GM18909 (cell line): ENCODE data around the gene TBC1D14.

Experiments
- ATAC-seq: cut with Tn5 transposase; IDR thresholded peaks from one replicate; pipeline ENCODE4 v1.9.1; 2021; ENCODE audit warnings: mild to moderate bottlenecking; ENCODE audit not compliant: unreplicated experiment, poor library complexity

TBC1D14 gene

DNA sequence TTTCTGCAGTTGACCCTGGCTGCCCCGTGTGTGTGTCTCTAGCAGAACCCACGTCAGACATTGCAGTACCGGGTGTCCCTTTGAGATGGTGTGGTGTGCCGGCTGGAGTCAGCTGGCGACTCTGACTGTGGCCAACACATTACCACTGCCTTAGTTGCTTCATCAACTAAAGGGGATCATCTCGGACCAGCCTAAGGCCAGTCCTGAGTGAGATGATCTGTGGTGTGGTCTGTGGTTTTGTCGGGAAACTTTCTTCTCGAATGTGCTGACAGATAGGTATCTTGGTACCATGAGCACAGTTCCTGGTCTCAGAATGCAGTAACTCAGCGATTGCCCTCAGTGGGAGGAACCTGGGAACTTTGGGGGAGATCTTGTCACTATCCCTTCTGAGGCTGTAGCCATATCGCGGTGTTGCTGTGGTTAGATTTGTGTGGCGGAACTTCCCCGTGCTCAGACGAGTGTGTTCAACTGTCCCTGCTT lies 15.8 kb downstream of the TBC1D14 start:
- ATAC-seq: no peak

DNA sequence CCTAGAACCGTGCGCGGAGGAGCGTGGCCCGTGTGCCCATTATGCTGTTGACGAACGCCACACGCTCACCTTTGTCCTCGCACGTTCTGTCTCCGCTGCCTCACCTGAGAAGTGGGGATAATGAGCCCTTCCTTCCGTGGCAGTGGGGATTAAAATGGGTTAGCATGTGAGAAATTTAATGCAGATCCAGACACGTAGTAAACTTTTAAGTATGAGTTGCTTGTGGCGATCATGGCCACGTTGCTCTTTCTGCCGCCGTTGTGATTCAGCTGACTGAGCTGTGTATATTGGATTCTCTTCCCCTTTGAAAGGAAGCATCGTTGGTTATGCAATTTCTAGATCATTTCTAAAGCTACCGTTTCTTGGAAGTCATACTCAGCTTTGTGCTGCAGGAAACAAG lies 16.5 kb downstream of the TBC1D14 start:
- ATAC-seq: no peak

DNA sequence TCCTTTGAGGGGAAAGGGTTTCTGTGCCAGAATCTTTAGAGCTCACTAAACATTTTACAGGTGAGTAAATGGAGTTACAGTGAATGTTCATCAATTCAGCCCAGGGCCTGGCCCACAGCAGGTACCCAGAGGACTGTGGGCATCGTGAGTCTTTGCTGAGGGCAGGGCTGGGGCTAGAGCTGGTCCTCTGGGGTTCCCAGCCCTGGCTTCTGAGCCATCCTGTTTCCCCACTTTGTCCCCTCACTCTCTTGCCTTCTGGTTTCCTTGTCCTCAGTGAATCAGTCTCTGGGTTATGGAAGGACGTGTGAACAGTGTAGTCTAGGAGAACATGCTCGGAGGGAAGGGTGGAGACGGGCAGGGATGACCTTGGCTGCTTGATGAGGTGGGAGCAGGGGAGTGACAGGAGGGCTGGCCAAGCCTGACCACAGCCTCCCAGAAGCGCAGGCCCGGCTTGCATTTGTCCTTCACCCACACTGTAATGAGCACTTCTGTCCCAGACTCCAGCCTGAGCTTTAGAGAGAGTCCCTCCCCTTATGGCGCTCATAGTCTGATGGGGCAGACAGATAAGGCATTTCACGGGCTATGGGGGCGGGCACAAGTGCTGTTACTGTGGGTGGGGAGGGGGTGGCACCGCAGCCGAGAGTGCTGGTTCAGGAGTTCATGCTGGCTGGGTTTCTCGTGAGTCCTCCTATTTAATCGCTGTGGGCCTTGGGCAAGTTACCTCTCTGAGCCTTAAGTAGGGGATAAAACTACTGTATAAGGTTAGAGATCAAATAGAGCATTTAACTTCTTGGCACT lies 17.3 kb downstream of the TBC1D14 start:
- no peak for ATAC-seq

DNA sequence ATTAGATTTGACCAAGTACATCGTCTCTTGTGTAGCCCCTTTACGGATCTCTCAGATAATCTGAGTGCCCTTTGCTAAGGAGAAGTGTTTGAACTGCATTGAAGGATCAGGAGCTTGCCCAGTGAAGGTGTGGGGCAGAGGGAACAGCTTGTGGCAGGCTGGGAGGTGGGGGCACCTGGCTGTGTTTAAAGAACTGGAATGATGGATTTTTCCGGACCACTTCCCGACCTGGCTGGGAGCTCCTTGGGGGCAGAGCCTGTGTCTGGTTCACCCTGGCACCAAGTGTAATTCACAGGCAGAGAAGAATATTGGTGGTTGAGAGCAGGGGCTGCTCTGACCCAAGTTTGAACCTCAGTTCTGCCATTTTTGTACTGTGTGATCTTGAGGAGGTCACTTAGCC lies 18.5 kb downstream of the TBC1D14 start:
- no peak for ATAC-seq

DNA sequence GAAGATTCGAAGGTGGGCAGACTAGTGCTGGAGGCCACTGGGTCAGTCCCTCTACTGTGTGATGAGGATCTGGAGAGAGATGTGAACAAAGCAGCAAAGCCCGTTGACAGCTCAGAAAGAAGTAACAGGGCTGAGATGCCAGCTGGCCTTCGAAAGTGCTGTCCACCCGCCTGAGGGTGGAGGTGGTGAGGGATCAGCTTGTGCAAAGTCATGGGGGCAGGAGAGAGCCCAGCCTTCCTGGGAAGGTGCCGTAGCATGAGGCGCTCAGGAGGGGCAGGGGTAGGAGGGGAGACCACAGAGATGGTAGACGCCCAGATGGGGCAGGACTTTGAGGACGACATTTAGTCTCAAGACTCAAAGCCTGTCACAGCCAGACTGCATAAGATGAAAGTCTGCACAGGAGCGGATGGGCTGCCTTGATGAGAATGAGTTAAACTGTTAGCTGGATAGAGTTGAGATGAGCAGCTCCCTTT lies 19.7 kb downstream of the TBC1D14 start:
- no peak for ATAC-seq

DNA sequence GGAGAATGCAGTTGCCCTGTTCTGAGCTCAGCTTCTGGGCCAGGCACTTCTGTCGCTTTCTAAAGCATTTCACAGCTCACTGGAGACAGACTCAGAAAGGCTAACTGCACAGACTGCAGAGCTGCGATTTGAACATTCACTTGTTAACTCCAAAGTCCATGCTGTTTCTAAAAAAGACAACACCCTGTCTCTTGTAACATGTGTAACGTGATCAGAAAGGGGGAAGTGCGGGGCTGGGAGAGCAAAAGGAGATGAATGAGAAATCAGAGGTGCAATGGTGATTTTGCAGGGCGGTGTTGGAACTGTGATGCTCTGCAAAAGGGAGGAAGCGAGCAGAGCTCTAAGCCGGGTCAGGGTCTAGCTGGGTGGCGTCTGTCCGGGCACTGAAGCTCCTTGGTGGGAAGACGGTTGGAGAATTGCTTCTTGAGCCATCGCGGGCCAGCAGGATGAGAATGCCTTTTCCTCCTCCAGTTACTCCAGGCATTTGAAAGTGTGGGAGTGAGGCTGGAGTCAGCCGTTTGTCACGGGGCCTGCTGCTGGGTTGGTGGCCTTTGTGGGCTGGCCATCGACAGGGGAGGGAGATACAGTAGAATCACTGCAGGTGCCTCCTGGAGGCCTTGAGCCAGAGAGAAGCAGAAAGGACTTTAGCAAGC lies 20.3 kb downstream of the TBC1D14 start:
- ATAC-seq: no peak

DNA sequence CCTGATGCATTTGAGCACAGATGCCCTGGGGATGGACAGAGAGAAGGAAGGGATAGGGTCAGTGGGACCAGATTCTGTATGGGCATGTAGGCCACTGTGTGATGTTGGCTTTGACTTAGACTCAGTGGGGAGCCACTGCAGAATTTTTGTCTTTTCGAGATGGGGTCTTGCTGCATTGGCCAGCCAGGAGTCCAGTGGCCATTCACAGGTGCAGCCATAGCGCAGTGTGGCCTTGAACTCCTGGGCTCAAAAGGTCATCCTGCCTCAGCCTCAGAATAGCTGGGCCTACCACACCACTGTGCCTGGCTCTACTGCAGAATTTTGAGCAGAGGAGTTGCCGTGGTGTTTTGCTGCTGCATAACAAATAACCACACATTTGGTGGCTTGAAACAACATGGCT lies 22.8 kb downstream of the TBC1D14 start:
- no peak for ATAC-seq

DNA sequence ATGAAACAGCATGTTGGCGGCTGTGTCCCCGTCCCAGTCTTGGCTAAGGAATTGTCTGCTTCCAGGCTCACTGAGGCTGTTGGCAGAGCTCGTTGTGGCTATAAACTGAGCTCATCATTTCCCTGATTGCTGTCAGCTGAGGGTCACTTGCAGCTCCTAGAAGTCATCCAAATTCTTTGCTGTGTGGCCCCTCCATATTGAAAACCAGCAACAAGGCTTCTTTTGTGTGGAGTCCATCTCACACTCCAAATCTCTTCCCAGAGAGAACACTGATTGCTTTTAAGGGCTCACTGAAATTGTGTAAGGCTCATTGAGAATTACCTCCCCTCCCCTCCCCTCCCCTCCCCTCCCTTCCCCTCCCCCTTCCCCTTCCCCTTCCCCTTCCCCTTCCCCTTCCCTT lies 23.3 kb downstream of the TBC1D14 start:
- no peak for ATAC-seq

DNA sequence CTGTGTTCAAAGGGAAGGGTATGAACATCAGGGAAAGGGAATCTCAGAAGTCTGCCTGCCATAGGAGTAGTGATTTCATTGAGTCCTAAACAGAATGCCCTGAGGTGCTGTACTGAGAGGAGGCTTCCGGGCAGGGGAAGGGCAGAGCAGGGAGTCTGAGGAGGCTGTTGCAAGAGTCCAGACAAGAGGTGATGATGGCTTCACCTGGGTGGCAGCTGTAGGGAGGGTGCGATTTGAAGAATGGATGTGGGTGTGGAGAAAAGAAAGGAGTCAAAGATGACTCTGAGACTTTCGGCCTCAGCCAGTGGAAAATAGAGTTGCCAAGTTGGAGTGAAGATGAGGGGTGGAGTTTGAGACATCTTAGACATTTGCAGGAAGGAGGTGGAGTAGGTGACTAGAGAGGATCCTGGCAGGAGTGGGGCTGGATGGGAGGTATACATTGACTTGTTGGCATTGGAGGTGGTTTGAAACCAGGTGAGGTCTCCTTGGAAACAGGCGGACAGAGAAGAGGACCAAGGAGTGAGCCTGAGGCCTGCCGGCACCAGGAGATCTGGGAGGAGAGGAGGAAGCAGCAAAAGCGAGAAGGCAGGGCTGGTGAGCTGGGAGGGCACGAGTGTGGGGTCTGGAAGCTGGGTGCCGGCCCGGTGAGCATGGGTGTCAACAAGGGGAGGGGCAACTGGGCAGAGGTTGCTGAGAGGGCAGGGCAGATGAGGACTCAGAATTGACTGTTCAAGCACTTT lies 24.2 kb downstream of the TBC1D14 start:
- no peak for ATAC-seq

DNA sequence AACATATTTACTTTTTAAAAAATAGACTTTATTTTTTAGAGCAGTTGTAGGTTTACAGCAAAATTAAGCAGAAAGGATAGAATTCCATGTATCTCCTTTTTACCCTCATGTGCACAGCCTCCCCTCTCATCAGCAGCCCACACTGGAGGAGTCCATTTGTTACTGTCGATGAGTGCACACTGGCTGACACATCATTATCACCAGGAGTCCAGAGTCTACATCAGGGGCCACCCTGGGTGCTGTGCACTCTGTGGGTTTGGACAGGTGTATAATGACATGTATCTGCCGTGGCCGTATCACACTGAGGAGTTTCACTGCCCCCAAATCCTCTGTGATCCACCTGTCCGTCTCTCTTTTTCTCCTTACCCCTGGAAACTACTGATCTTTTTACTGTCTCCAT lies 26.3 kb downstream of the TBC1D14 start:
- ATAC-seq: no peak

DNA sequence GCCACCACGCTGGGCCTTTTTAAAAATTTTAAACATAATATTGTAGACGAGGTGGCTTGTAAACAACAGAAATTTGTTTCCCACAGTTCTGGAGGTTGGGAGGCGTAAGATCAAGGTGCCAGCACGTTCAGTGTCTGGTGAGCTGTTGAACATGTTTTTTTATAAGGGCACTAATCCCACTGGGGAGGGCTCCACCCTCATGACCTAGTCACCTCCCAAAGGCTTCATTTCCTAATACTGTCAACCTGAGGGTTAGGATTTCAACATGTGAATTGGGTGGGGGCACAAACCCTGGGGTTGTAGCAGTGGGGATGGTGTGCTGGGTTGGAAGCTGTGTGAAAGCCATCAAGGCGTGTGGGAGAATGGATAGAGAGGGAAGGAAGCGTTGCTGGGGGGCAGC lies 27.6 kb downstream of the TBC1D14 start:
- no peak for ATAC-seq

DNA sequence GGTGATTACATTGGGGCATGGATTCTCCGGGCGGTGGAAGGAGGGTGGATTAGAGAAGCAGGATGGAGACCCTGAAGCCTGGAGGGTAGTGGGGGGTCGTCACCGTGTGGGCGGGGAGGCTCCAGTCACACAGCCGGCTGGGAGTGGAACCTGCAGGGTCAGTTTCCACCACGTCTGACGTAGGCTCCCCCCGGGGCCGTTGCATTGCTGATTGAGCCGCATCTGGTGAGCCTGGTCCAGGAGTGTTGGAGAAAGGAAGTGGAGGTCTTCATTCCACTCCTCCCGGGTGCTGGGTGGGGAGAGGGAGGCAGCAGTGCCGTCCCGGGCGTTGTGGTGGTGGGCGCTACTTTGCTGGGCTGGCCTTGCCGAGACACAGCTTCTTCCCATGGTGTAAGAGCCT lies 28.1 kb downstream of the TBC1D14 start:
- no peak for ATAC-seq

DNA sequence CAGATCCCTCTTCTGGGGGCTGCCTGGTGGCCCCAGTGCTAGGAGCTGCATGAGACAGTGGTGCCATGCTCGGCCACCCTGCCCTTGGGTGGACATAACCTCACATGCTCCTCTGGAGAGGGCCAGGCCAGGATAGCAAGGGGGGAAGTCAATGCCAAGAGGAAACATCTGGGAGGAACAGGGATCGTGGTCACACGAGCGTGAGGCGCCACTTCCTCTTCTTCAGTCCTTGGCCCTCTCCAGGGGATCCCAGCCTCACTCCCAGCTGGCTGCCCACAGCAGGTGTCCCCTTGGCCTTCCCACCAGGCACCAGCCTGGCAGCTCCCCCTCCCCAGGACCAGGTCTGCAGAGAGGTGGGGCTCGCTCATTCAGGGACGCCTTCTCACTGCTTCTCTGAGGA lies 28.6 kb downstream of the TBC1D14 start:
- ATAC-seq: no peak

DNA sequence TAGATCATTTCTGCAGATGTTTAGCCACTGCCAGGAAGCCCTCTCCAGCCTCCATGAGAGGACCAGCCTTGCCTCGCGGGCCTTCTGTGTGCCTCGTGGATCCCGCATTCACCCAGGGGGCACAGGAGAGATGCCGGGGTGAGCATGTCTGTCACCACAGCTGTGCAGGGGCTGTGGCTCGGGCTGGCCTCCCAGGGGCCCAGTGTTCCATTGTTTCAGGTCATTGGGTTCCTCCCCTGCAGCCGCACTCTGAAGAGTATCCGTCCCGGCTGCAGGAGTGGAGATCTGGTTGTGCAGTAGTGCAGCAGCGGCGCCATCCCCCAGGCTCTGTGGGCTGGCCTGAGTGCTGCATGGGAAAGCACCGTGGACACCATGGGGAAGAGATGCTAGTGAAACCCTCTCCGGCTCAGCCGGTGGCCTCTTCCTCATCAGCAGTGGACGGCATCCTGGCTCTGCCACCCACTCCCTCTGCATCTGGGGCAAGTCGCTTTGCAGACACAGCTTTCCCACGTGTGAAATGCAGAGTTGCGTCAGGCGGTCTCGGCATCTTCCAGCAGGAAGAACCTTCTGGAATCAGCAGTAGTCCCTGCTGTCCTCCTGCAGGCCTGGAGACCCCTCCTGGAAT lies 29.1 kb downstream of the TBC1D14 start:
- ATAC-seq: no peak

DNA sequence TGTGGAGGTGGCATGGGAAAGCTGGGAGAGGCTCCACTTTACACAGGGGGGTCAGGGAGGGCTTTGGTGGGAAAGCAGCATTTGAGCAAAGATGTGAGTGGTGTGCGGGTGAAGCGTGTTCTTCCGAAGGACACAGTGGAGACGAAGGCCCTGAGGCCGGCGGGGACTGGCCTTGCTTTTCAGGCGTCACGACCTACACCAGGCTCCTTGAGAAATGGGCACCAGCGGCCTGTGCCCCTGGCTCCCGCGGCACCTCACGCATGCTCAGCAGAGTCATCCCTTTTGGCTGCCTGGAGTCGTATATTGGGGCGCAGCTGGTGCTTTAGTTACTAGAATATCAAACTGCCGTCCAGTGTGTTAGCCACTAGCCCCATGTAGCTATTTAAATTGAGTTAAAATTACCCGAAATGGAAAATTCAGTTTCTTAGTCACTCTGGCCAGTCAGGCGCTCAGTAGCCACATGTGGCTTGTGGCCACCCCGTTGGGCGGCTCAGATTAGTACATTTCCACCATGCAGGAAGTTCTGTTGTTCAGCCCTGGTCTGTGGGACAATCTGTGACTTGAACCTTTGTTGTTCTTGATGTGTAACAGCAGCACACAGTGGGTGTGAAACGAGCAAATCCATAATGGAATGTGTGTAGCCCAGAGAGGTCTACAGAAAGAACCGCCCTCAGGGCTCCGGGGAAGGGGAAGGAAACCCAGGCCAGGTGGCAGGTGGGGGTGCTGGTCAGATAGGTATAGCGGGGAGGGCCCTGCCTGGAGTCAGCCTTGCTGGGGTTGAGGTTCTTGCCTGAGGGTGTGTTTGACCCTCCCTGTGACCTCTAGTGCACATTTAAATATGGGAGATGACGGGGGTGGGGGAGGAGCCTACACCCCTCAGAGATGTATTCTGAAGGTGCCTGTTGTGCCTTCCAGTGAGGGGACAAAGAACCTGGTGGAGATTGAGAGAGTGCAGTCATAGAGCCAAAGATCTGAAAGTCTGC lies 30.4 kb downstream of the TBC1D14 start:
- peak; percentile 52 for ATAC-seq

DNA sequence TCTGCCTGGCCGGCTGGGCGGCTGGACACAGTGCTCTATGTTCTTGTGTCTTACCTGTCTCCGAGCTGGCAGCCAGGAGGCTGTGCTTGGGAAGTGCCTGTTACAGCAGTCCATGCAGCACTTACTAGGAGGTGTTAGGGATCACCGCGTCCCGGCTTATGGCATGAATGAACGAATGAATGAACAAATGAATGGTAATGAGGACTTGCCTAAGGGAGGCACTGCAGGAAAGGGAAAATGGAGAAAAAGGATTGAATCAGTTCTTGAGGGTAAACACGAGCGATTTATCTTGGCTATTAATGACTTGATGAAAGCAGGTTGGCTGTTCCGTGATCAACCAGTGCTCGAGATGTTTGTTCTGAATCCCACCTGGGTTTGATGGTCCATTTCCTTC lies 31.1 kb downstream of the TBC1D14 start:
- no peak for ATAC-seq

DNA sequence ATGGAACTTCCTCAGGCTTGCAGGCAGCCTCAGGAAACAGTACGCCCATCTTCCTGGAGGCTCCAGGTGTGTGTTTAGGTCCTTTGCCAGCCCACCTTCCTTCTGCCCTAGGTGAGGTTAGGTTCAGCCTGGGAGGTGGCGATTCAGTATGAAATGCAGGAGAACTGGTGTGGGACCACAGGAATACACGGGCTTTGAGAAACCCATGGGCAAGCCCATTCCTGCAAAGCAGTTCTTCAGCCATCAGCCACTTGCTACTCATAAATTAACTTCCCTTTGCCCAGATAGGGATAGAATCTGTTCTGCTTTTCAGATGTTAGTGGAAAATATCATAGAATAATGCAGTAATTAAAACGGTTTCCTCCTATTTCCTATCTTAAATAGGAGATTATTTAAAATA lies 32.2 kb downstream of the TBC1D14 start:
- ATAC-seq: no peak

DNA sequence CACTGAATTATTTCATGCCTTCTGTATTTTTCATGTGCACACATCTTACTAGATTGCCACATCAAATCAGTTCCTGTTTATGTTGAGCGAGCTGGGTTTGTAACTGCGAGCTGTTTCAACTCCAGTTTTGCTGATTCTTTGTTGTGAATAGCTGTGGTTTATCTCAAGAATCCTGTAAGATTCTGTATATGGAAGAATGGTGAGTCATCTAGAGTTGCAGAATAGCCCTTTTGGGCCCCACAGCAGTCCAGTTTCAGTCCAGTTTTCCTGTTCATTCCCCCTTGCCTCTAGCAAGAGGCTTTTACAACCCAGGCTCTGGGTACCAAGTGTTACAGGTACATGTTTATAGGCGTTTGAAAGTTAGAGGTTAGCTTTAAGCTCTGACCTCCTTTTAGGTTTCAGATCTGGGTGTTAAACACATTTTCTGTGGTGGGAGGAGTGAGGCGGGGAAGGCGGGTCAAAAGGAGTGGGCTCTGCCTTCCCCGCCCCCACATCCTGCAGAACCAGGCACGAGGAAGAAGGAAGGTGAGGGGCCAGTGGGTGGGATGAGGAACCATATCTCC lies 32.7 kb downstream of the TBC1D14 start:
- ATAC-seq: peak; percentile 57
